Dendritic cell treated with granulocyte-macrophage colony-stimulating factor and Interleukin-4, amounts not matched to agents 40 ng/mL and 50 ng/mL, for 4 days (primary cell): ENCODE measurements around the gene SH3PXD2B.
A peak's percentile ranks its signal among the peaks of the same experiment; 100 is the strongest.
"Not testable (repeated sequence)": the region's sequence is repeated elsewhere in the genome, so short reads cannot be mapped to it uniquely, and the experiment has no call there.

Source experiments
- H3K27ac Mint-ChIP-seq: one replicate; pipeline ENCODE4 v1.8.0; 2022; ENCODE audit warnings: mild to moderate bottlenecking, mixed read lengths
- H3K27me3 Mint-ChIP-seq: one replicate; pipeline ENCODE4 v1.8.0; 2022; ENCODE audit warnings: mild to moderate bottlenecking, mixed read lengths
- H3K36me3 Mint-ChIP-seq: one replicate; pipeline ENCODE4 v1.8.0; 2022; ENCODE audit warnings: low read depth, mixed read lengths
- H3K4me1 Mint-ChIP-seq: one replicate; pipeline ENCODE4 v1.8.0; 2022; ENCODE audit warnings: low read depth, mixed read lengths
- H3K4me3 Mint-ChIP-seq: one replicate; pipeline ENCODE4 v1.8.0; 2022; ENCODE audit warnings: mild to moderate bottlenecking, moderate library complexity, mixed read lengths
- H3K9me3 Mint-ChIP-seq: one replicate; pipeline ENCODE4 v1.8.0; 2022; ENCODE audit warnings: mixed read lengths
- intact Hi-C: fragments of 100-400 bp; cut with micrococcal nuclease; formaldehyde crosslinking; loops from one replicate; pipeline ENCODE4 v1.15.0; 2022

SH3PXD2B gene

DNA sequence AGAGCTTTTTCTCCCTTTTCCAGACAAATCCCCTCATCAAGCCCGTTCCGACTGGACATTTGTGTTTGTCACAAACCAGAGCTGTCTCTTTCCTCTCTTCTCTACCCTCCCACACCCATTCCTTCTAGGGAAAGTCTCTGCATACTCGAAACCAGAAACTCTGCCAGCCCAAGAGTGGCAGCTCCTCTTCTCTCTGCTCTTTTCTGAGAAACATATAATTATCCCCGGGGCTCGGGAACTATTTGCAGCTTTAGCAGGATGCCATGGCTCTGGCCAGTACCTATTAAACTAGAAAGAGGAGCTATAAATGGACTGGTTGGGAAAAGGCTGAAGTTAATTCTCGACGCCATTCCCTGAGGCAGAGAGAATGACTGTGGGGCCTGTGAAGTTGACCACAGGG, 82.6 kb downstream of the SH3PXD2B start:
- peak overlapping the region; percentile 7 for H3K27ac Mint-ChIP-seq
- peaks cover 10% of the 10 kb centered on the region for H3K4me1 Mint-ChIP-seq
- no peaks in the 10 kb centered on the region for H3K36me3 Mint-ChIP-seq
- intact Hi-C loops = no loop called here
- H3K4me3 Mint-ChIP-seq = no peak overlapping the region
- peaks cover 19% of the 10 kb centered on the region for H3K27me3 Mint-ChIP-seq
- peaks cover 18% of the 10 kb centered on the region for H3K9me3 Mint-ChIP-seq

DNA sequence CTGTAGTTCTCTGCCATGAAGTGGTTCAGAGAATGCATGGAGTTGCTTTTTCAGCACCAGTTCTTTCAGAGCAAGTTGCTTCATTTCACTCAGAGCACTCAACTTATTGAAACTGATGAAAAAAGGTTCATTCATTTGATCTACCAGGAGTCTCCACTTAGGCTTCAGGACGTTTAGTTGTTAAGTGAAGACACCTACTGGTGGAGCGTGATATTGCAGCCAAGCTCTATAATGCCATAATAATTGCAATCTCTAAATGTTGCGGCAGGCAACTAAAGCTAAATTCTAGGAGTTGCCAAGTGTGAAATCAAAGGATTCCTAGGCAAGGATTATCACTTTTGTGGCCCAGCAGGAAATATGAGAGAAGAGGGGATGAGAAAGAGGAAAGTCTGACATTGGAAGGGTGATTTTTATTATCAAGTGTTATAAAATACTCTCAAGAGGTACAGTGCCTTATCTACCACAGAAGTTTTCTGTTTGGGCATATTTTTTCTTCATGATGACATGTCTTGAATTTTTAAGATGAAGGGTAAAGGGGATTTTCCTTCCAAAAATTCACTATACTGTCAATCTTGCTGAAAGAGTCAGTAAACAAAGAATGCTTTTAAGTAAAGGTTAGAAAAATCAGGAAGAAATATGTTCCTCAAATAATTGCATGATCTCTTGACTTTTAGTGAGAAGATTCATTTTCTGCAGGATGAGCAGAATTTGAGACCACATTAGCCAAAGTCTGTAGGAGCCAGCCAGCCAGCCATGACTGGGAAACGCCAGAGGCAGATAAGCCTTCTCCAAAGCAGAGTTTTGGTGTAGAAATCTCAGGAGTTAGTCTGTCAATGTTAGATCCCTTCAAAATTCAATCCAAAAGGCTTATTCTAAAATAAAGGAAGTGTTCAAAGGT, 83.4 kb downstream of the SH3PXD2B start:
- Mint-ChIP-seq H3K9me3 (peaks cover 18% of the 10 kb centered on the region), H3K4me1 (peaks cover 13% of the 10 kb centered on the region), H3K36me3 (no peaks in the 10 kb centered on the region), H3K4me3 (no peak overlapping the region), H3K27ac (peak overlapping the region; percentile 7), H3K27me3 (peaks cover 19% of the 10 kb centered on the region)
- intact Hi-C loops = no loop called here

DNA sequence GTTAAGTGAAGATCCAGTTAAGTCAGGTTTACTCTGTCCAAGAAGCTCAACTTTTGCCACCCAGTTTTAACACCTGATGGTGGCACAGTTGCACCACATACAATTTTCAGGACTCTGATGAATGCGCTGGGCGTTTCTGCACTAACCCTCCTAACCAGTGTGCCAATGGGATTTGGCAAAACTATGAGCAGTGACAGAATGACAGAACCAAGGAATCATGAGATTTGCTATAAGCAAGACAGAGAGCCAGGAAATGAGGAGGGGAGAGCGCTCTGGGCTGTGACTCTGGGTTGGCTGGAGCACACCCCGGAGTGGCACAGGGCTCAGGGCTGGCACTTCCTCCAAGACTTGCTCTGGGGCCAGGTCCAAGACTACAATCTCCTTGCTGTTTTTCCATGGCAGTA, 84.1 kb downstream of the SH3PXD2B start:
- H3K4me3 Mint-ChIP-seq = no peak overlapping the region
- intact Hi-C loops = no loop called here

DNA sequence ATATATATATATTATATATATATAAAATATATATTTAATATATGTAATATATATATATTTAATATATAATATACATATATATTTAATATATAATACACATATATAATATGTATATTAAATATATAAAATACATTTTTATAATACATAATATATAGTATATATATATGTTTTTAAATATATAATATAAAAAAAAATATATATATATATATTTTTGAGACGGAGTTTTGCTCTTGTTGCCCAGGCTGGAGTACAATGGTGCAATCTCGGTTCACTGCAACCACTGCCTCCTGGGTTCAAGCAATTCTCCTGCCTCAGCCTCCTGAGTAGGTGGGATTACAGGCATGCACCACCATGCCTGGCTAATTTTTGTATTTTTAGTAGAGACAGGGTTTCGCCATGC, 85.6 kb downstream of the SH3PXD2B start:
- Mint-ChIP-seq H3K27me3 (peaks cover 15% of the 10 kb centered on the region), H3K4me1 (peaks cover 25% of the 10 kb centered on the region), H3K9me3 (peaks cover 18% of the 10 kb centered on the region)
- intact Hi-C loops, H3K4me3 Mint-ChIP-seq, H3K27ac Mint-ChIP-seq, H3K36me3 Mint-ChIP-seq: not testable (repeated sequence)

More for the DNA sequence above, 84.1 kb downstream of the SH3PXD2B start:
- Mint-ChIP-seq H3K9me3 (peaks cover 18% of the 10 kb centered on the region), H3K27me3 (peaks cover 19% of the 10 kb centered on the region), H3K27ac (no peak overlapping the region), H3K4me1 (peaks cover 19% of the 10 kb centered on the region), H3K36me3 (no peaks in the 10 kb centered on the region)

DNA sequence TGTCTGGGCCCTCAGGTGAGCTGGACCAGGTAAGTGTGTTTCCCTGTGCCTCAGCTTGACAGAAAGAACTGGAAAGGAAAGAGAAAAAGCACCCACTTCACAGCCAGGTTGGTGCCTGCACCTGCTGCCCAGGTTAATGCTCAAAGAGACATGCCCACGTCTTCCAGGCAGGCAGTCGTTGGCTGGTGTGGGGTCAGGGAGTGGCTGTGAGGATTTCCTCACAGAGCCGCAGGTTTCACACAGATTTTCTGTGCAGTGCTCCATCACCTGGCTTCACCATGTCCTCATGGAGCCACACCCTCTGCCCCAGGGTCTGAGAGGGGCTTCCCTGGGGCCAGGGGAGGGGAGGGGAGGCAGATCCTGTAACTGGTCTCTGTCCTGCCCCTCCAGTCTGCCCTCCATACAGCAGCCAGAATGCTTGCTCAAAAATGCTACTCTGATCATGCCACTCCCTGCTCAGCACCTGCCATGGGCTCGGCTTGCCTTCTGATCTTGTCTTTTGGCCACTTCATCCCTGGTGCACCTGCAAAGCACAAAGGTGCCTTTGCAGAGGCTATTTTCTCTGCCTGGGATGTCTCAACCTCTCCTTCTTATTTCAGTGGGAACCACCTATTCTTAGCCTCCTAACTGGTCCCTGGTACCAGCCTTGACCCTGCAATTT, 88.2 kb downstream of the SH3PXD2B start:
- peak overlapping the region; percentile 11 for H3K27ac Mint-ChIP-seq
- no peaks in the 10 kb centered on the region for H3K36me3 Mint-ChIP-seq

DNA sequence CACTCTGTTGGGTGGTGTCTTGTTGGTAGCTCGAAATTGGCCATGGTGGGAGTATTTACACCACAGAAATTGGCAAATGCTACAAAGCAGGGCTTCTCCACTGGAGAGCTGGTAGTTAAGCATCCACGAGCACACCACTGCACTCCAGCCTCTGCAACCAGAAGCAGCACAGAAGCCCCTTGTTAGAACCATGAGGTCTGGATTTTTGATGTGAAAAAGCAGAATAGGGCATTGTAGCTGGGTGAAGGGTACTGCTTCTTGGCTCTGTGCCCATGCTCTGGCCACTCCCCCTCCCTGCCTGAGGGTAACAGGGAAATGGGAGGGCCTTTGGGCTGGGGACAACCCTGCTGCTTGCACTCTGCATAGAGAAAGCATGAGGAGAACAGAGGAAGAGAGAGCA, 89.6 kb downstream of the SH3PXD2B start:
- H3K36me3 Mint-ChIP-seq = no peaks in the 10 kb centered on the region
- peaks cover 1% of the 10 kb centered on the region for H3K27me3 Mint-ChIP-seq
- H3K4me1 Mint-ChIP-seq = peaks cover 38% of the 10 kb centered on the region
- intact Hi-C loops = no loop called here
- peak overlapping the region; percentile 11 for H3K27ac Mint-ChIP-seq
- H3K4me3 Mint-ChIP-seq = no peak overlapping the region
- H3K9me3 Mint-ChIP-seq = no peaks in the 10 kb centered on the region

More for the DNA sequence above, 88.2 kb downstream of the SH3PXD2B start:
- Mint-ChIP-seq H3K4me1 (peaks cover 38% of the 10 kb centered on the region), H3K27me3 (peaks cover 1% of the 10 kb centered on the region), H3K4me3 (no peak overlapping the region), H3K9me3 (peaks cover 7% of the 10 kb centered on the region)
- intact Hi-C loops = no loop called here

DNA sequence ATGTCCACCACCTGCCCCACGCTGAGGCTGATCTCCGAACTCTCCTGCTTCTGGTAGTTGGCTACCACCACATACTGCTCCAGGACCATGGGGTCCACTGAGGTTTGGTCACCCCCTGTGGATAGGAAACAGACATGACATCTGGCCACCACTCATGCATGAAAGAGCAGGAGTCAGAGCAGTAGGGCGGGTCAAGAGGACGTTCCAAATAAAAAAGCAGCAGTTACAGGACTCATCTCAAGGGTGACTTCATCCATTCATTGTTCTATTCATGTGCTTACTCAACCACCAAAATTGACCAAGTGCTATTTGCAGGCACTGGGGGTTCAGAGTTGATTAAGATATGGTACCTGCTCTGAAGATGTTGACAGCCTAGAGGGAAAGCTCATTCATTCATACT, 91.6 kb downstream of the SH3PXD2B start:
- H3K27me3 Mint-ChIP-seq = peaks cover 1% of the 10 kb centered on the region
- H3K4me1 Mint-ChIP-seq = peaks cover 38% of the 10 kb centered on the region
- intact Hi-C loops = no loop called here
- no peak overlapping the region for H3K4me3 Mint-ChIP-seq
- no peaks in the 10 kb centered on the region for H3K9me3 Mint-ChIP-seq
- no peaks in the 10 kb centered on the region for H3K36me3 Mint-ChIP-seq
- H3K27ac Mint-ChIP-seq = peak overlapping the region; percentile 81

DNA sequence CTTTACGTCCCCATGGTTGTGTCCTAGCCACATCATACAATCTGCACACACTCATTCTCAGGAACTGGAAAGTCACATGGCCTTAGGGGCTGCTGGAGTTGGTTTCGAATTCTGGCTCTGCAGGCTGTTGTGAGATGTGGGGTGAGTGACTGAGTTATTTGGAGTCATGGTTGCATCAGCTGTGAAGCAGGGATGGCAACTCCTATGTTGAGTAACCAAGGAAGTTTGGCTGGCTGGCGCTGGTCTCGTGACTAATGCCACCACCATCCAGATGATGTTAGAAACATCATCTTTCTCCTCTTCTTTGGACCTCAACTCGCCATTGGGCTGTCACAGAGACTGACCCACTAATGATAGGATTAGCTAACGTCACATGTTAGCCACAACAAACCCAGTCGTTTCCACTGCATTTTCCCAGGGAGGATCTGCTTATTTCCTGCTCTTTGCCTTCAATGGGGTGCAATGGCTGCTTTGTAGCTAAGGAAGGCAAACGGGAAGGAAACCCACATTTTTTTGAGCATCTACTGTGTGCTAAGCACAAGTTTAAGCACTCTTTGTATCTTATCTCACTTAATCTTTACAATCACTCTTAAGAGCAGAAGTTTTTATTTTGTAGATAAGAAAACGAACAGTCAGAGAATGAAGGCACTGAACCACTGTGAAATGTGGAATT, 92.6 kb downstream of the SH3PXD2B start:
- intact Hi-C loops = no loop called here
- H3K4me1 Mint-ChIP-seq = peaks cover 38% of the 10 kb centered on the region
- H3K4me3 Mint-ChIP-seq = no peak overlapping the region
- H3K27me3 Mint-ChIP-seq = peaks cover 1% of the 10 kb centered on the region
- peak overlapping the region; percentile 81 for H3K27ac Mint-ChIP-seq
- no peaks in the 10 kb centered on the region for H3K36me3 Mint-ChIP-seq
- no peaks in the 10 kb centered on the region for H3K9me3 Mint-ChIP-seq

DNA sequence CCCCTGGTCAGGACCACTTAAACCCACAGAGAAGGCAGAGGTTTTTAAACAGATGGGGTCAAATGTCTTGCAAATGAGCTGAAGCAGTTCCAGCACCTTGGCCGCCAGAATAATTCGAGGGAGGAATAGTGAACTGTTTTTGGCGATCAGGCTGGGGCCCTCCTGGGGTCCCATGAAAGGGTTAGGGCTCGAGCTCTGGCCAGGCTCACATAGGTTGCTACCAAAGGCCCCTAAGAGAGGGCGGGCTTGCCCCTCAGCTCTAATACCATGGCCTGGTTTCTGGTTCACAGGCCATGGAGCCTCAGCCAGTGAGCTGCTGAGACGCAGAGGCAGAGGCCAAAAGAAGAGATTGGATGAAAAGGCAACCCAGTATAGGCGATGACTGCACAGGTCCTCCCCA, 96.0 kb downstream of the SH3PXD2B start:
- Mint-ChIP-seq H3K4me3 (no peak overlapping the region), H3K27me3 (peaks cover 11% of the 10 kb centered on the region), H3K9me3 (no peaks in the 10 kb centered on the region), H3K27ac (no peak overlapping the region), H3K4me1 (peaks cover 23% of the 10 kb centered on the region), H3K36me3 (peaks cover 12% of the 10 kb centered on the region)
- intact Hi-C loops = no loop called here

DNA sequence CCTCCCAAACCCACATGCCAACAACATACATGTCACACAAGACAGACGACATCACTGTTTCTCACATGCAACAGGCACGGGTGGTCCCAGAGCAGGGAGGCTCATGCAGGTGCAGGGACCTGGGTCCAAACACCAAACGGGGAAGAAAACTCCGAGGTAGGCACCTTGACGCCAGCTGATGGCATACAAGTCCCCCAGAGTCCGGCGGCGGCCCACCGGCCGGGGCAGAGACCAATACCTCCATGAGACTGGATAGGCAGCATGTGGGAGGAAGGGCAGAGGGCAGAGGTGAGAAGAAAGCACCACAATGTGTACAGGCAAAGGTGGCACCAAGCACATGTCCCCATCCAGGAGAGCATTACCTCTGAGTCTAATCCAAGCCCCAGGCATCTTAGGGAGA, 97.8 kb downstream of the SH3PXD2B start:
- Mint-ChIP-seq H3K36me3 (peaks cover 21% of the 10 kb centered on the region), H3K27ac (no peak overlapping the region), H3K4me1 (peaks cover 5% of the 10 kb centered on the region), H3K27me3 (peaks cover 11% of the 10 kb centered on the region), H3K4me3 (no peak overlapping the region), H3K9me3 (no peaks in the 10 kb centered on the region)
- intact Hi-C loops = no loop called here

DNA sequence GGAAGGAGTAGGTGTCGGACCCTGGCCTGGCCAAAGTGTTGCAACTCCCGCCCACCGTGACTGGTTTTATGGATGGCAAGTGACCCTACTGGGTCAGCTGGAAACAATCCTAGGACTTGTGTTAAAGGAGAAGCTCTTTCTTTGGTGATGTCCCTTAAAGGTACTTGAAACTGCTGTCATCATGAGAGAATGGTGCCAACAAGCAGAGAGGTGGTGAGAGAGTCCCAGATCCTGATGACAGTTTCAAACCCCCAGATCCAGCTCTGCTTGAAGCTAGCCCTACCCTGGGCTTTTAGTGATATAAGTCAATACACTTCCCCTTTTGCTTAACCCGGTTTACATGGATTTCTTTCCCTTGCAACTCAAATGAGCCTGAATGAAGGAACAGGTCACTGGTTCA, 98.3 kb downstream of the SH3PXD2B start:
- Mint-ChIP-seq H3K4me3 (no peak overlapping the region), H3K36me3 (peaks cover 21% of the 10 kb centered on the region), H3K4me1 (no peaks in the 10 kb centered on the region), H3K27ac (no peak overlapping the region), H3K9me3 (no peaks in the 10 kb centered on the region), H3K27me3 (peaks cover 11% of the 10 kb centered on the region)
- intact Hi-C loops = no loop called here

DNA sequence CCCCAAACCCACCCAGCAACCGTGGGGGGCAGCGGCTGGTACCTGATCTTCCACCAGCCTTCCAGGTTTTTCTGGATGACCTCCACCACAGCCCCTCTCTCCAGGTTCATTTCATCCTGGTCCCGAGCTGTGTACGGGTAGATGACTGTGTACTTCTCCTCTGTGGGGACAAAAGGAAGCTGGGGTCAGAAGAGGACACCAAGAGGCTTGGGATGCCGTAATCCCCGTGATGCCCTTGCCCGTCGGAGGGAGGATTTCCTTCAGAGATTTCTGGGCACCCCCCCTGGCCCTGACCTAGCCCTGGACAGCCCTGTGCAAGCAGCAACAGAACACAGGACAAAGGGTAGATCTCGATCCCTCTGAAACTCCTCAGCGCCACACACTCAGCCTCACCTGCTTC, 100.5 kb downstream of the SH3PXD2B start:
- H3K4me1 Mint-ChIP-seq = no peaks in the 10 kb centered on the region
- H3K27ac Mint-ChIP-seq = no peak overlapping the region
- no peak overlapping the region for H3K4me3 Mint-ChIP-seq
- H3K9me3 Mint-ChIP-seq = no peaks in the 10 kb centered on the region
- peaks cover 11% of the 10 kb centered on the region for H3K27me3 Mint-ChIP-seq
- peaks cover 26% of the 10 kb centered on the region for H3K36me3 Mint-ChIP-seq
- intact Hi-C loops = no loop called here

DNA sequence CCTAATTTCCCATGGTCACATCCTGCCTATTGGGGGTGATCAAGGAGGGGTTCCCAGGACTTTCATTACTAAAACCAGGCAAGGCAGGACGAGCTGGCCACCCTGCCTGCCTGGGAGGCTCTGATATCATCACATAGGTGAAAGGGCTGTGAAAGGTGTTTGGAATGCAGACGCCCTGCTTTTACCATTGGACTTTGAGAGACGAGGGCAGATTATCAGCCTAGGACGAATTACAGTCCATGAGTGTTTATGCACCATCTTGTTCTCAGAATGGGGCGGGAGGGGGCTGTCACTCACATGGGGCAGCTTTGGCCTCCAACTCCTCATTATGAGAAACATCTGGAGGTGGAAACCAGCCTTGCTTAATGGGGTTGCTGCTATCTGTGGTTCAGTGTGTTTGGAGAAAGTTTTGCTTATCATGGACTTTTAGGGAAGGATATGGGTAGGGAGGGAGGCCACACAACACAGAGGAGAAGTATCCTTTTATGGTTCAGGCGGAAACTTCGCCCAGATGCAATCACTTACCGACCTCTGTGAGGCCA, 101.0 kb downstream of the SH3PXD2B start:
- Mint-ChIP-seq H3K4me1 (no peaks in the 10 kb centered on the region), H3K4me3 (no peak overlapping the region), H3K9me3 (no peaks in the 10 kb centered on the region), H3K36me3 (peaks cover 26% of the 10 kb centered on the region), H3K27ac (no peak overlapping the region), H3K27me3 (peaks cover 11% of the 10 kb centered on the region)
- intact Hi-C loops = no loop called here

DNA sequence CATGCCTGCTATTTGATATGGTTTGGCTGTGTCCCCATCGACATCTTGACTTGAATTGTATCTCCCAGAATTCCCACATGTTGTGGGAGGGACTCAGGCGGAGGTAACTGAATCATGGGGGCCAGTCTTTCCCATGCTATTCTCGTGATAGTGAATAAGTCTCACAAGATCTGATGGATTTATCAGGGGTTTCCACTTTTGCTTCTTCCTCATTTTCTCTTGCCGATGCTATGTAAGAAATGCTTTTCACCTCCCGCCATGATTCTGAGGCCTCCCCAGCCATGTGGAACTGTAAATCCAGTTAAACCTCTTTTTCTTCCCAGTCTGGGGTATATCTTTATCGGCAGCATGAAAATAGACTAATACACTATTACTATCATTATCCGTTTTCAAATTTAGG, 101.8 kb downstream of the SH3PXD2B start:
- H3K9me3 Mint-ChIP-seq, H3K4me3 Mint-ChIP-seq, intact Hi-C loops, H3K4me1 Mint-ChIP-seq, H3K27ac Mint-ChIP-seq: not testable (repeated sequence)
- Mint-ChIP-seq H3K27me3 (peaks cover 11% of the 10 kb centered on the region), H3K36me3 (peaks cover 26% of the 10 kb centered on the region)
